SK-N-SH (cell line): ENCODE data around the gene SCAI. TPM values are rescaled to one million over a fixed set of nuclear protein-coding genes. Genes with fewer than 3 reads are reported as not detected.

Experiments
- CTCF ChIA-PET: fragments of 300-600, 350-600 bp; formaldehyde crosslinking; extraction: SDS; loops from one replicate; lab custom pipeline; 2021; lab: Yijun Ruan, JAX
- POLR2A ChIA-PET: fragments of 350-600 bp; sonication (Branson Sonifier 250); formaldehyde crosslinking; extraction: SDS; loops from one replicate; lab custom pipeline; 2020; ENCODE audit warnings: antibody characterized with exemption, inconsistent platforms; lab: Yijun Ruan, JAX
- DNase-seq: peaks from one replicate; pipeline ENCODE4 v3.0.0; 2012
- H2AFZ ChIP-seq: fragments of 200-600 bp; sonication (generic); 2 replicates; pipeline ENCODE4 v1.8.1; 2016; ENCODE audit warnings: antibody characterized with exemption, mild to moderate bottlenecking, low read depth
- H3F3A ChIP-seq: fragments of 200-600 bp; sonication (generic); replicated peaks from 2 replicates; pipeline ENCODE3; 2016; ENCODE audit warnings: antibody characterized with exemption, mild to moderate bottlenecking; ENCODE audit not compliant: insufficient read depth
- H3K27ac ChIP-seq, 2 experiments: fragments of 200-500 bp in 1 of 2; fragments of 200-600 bp in 1 of 2; sonication (Bioruptor generic) in 1 of 2; sonication (generic), shearing (Covaris generic) in 1 of 2; 2 replicates each; pipeline versions ENCODE4 v1.5.1 to v1.6.1; 2014 to 2016; ENCODE audit warnings: low read depth in 2 of 2, inconsistent platforms in 1 of 2, low read length in 1 of 2, mild to moderate bottlenecking in 1 of 2, mixed read lengths in 1 of 2
- H3K27me3 ChIP-seq: fragments of 200-600 bp; sonication (generic), shearing (Covaris generic); 2 replicates; pipeline ENCODE4 v1.6.1; 2016; ENCODE audit warnings: mixed run types; ENCODE audit not compliant: insufficient read depth
- H3K36me3 ChIP-seq, 2 experiments: fragments of 200-500 bp in 1 of 2; fragments of 200-600 bp in 1 of 2; sonication (Bioruptor generic) in 1 of 2; sonication (generic) in 1 of 2; replicated peaks in 1 of 2; 2 replicates each; pipeline versions ENCODE3 to v1.5.1; 2014 to 2016; ENCODE audit warnings: low read length in 1 of 2, mild to moderate bottlenecking in 1 of 2; ENCODE audit not compliant: insufficient read depth in 2 of 2, control insufficient read depth in 1 of 2
- H3K4me1 ChIP-seq, 2 experiments: fragments of 200-500 bp in 1 of 2; fragments of 200-600 bp in 1 of 2; sonication (Bioruptor generic) in 1 of 2; sonication (generic), shearing (Covaris generic) in 1 of 2; 2 replicates each; pipeline versions ENCODE4 v1.5.1 to v1.6.1; 2014 to 2016; ENCODE audit warnings: low read depth in 1 of 2, low read length in 1 of 2, mixed run types in 1 of 2; ENCODE audit not compliant: insufficient read depth in 2 of 2, control insufficient read depth in 1 of 2
- H3K4me2 ChIP-seq: fragments of 200-600 bp; sonication (generic), shearing (Covaris generic); 2 replicates; pipeline ENCODE4 v1.6.1; 2017; ENCODE audit warnings: mixed run types
- H3K4me3 ChIP-seq, 2 experiments: fragments of 200-500 bp in 1 of 2; fragments of 200-600 bp in 1 of 2; sonication (Bioruptor generic) in 1 of 2; sonication (generic), shearing (Covaris generic) in 1 of 2; 2 replicates each; pipeline versions ENCODE4 v1.5.1 to v1.8.1; 2014 to 2016; ENCODE audit warnings: low read depth in 2 of 2, inconsistent platforms in 1 of 2, low read length in 1 of 2, mild to moderate bottlenecking in 1 of 2, mixed read lengths in 1 of 2, moderate library complexity in 1 of 2
- H3K79me2 ChIP-seq: fragments of 200-600 bp; sonication (generic); 2 replicates; pipeline ENCODE4 v1.8.1; 2017; ENCODE audit warnings: mild to moderate bottlenecking; ENCODE audit not compliant: insufficient read depth
- H3K9ac ChIP-seq: fragments of 200-600 bp; sonication (generic); 2 replicates; pipeline ENCODE4 v1.6.1; 2017; ENCODE audit warnings: mixed run types
- H3K9me2 ChIP-seq: fragments of 200-600 bp; sonication (generic); 2 replicates; pipeline ENCODE4 v1.6.1; 2017; ENCODE audit warnings: mixed run types
- H3K9me3 ChIP-seq: fragments of 200-600 bp; sonication (generic); 2 replicates; pipeline ENCODE4 v1.6.1; 2017; ENCODE audit warnings: mixed run types, mild to moderate bottlenecking, moderate library complexity
- H4K20me1 ChIP-seq: fragments of 200-600 bp; sonication (generic); 2 replicates; pipeline ENCODE4 v1.6.1; 2017; ENCODE audit warnings: mild to moderate bottlenecking, mixed run types; ENCODE audit not compliant: insufficient read depth
- CTCF ChIP-seq: fragments of 200-600 bp; sonication (generic); IDR thresholded peaks from 2 replicates; pipeline ENCODE4 v1.6.1; 2017; ENCODE audit warnings: antibody characterized with exemption, mild to moderate bottlenecking, moderate library complexity
- EZH2phosphoT487 ChIP-seq: fragments of 200-600 bp; sonication (generic); IDR thresholded peaks from 2 replicates; pipeline ENCODE4 v1.6.1; 2017; ENCODE audit warnings: low read depth, mixed run types, mild to moderate bottlenecking, antibody characterized with exemption, moderate library complexity, borderline replicate concordance
- FOSL2 ChIP-seq: IDR thresholded peaks from 2 replicates; pipeline ENCODE4 v1.4.0; 2012; ENCODE audit warnings: low read depth, mild to moderate bottlenecking, moderate library complexity, borderline replicate concordance
- GABPA ChIP-seq: IDR thresholded peaks from 2 replicates; pipeline ENCODE4 v1.4.0; 2012; ENCODE audit warnings: low read depth, mild to moderate bottlenecking
- IRF3 ChIP-seq: fragments of 150-350 bp; IDR thresholded peaks from 2 replicates; pipeline ENCODE4 v1.6.1; 2016; ENCODE audit warnings: mild to moderate bottlenecking, low read depth, low read length
- MEF2A ChIP-seq: IDR thresholded peaks from 2 replicates; pipeline ENCODE4 v1.4.0; 2012; ENCODE audit warnings: low read depth, borderline replicate concordance
- MXI1 ChIP-seq: IDR thresholded peaks from 2 replicates; pipeline ENCODE4 v1.6.1; 2012; ENCODE audit warnings: mild to moderate bottlenecking, low read depth, low read length, improper control_type of control experiment
- PBX3 ChIP-seq: IDR thresholded peaks from 2 replicates; pipeline ENCODE4; 2012
- POLR2AphosphoS5 ChIP-seq: IDR thresholded peaks from 2 replicates; pipeline ENCODE4 v1.6.1; 2012; ENCODE audit warnings: low read depth, low read length
- REST ChIP-seq: IDR thresholded peaks from 2 replicates; pipeline ENCODE4 v1.6.1; 2012; ENCODE audit warnings: mild to moderate bottlenecking, low read depth, low read length, moderate library complexity
- RFX5 ChIP-seq: IDR thresholded peaks from 2 replicates; pipeline ENCODE4 v1.6.1; 2012; ENCODE audit warnings: mild to moderate bottlenecking, improper control_type of control experiment, low read length
- SIN3A ChIP-seq: IDR thresholded peaks from 2 replicates; pipeline ENCODE4 v1.6.1; 2012; ENCODE audit warnings: low read depth, mild to moderate bottlenecking, low read length, moderate library complexity, borderline replicate concordance
- TAF1 ChIP-seq: IDR thresholded peaks from 2 replicates; pipeline ENCODE4 v1.6.1; 2012; ENCODE audit warnings: low read depth, mild to moderate bottlenecking, low read length, moderate library complexity, borderline replicate concordance
- TEAD4 ChIP-seq: IDR thresholded peaks from 2 replicates; pipeline ENCODE4 v1.4.0; 2012; ENCODE audit warnings: mild to moderate bottlenecking, borderline replicate concordance; ENCODE audit not compliant: insufficient read depth
- USF1 ChIP-seq: IDR thresholded peaks from 2 replicates; pipeline ENCODE4 v1.4.0; 2012; ENCODE audit warnings: low read depth, borderline replicate concordance
- USF2 ChIP-seq: fragments of 150-350 bp; IDR thresholded peaks from 2 replicates; pipeline ENCODE4 v1.6.1; 2017; ENCODE audit warnings: antibody characterized with exemption, low read length, low read depth, borderline replicate concordance
- YY1 ChIP-seq: IDR thresholded peaks from 2 replicates; pipeline ENCODE4 v1.4.0; 2012; ENCODE audit warnings: low read depth, mild to moderate bottlenecking
- WGBS: methylation state at CpG from one replicate; pipeline ENCODE4 v1.1.6; 2017; ENCODE audit warnings: low lambda C conversion rate; 5-methylcytosine and 5-hydroxymethylcytosine counted together
- polyA plus RNA-seq, 3 experiments: library from polyadenylated mRNA; depleted of rRNA; stranded (reverse); fragments of >200 nt; gene quantifications; 2 replicates each; pipeline ENCODE4 v1.2.3, GENCODE V29; 2012

SCAI gene
- polyA plus RNA-seq, 1 of the 3 experiments (the other 2 are of a cell fraction), result 0.85 TPM

GRCh38 chr9:125079931-125080330, 63.4 kb downstream of the SCAI start:
- Histone ChIP-seq H3K36me3 (no peaks in the 10 kb centered on the region), H3K4me1 (no peaks in the 10 kb centered on the region), H3K4me2 (no peak overlapping the region), H3K79me2 (no peaks in the 10 kb centered on the region), H4K20me1 (no peaks in the 10 kb centered on the region), H3K4me3 (no peak overlapping the region), H3F3A (peaks cover 4% of the 10 kb centered on the region), H3K27ac (no peak overlapping the region), H3K27me3 (no peaks in the 10 kb centered on the region), H3K9me3 (no peaks in the 10 kb centered on the region; the same call in 1 of the 2 replicates), H3K9me2 (no peaks in the 10 kb centered on the region), H2AFZ (no peak overlapping the region), H3K9ac (no peak overlapping the region)
- ChIA-PET POLR2A (no interaction called here), CTCF (no interaction called here)
- TF ChIP-seq RFX5 (no peak), IRF3 (no peak), USF1 (no peak), POLR2AphosphoS5 (no peak), YY1 (no peak), SIN3A (no peak), MXI1 (no peak), TEAD4 (no peak), PBX3 (no peak), FOSL2 (no peak), USF2 (no peak), GABPA (no peak), MEF2A (no peak), REST (no peak), TAF1 (no peak), EZH2phosphoT487 (no peak), CTCF (no peak)
- 79% methylated on average over 2 of the region's 2 CpGs for WGBS
- no peak for DNase-seq
